Measurements from ENCODE around the gene WDR59. TPM values are rescaled to one million over a fixed set of nuclear protein-coding genes. Genes with fewer than 3 reads are reported as not detected.
"Not testable (repeated sequence)": the region's sequence is repeated elsewhere in the genome, so short reads cannot be mapped to it uniquely, and the experiment has no call there.

Gene WDR59
- polyA plus RNA-seq, 5 donors: 86.0 to 125 (median 95.3) TPM

DNA sequence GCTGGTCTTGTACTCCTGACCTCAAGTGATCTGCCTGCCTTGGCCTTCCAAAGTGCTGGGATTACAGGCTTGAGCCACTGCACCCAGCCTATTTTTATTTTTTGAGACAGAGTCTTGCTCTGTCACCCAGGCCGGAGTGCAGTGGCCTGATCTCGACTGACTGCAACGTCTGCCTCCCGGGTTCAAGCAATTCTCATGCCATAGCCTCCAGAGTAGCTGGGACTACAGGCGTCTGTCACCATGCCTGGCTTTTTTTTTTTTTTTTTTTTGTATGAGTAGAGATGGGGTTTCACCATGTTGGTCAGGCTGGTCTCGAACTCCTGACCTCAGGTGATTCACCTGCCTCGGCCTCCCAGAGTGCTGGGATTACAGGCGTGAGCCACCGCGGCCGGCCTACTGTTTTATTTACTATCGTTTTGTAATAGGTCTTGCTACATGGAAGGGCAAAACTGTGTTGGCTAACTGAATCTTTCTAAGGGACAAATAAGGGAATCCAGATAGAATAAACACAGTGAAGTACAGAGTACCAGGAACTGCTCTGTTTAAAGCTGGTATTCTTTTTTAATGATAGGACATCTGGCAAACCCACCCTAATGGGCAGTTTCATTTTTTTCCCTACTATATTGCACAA, 31.6 kb upstream of the WDR59 start:
- DNase-seq: peak in 1 of 2 donors; percentile 16

DNA sequence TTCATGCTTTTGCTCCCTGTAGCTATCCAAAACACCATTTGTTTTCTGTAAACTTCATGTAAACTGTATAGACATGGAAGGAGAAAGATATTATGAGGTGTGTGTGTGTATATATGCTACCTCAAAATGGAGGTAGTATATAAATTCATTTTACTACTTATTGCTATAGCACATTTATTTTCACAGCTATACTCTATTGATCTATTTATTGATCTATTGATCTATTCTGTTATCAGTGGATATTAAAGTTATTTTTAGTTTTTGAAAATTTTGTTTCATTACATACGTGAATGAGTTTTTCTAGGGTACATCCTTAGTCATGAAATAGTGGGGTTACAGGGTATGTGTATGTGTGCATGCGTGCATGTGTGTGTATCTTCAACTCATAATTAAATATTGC, 29.4 kb upstream of the WDR59 start:
- no peak for DNase-seq

DNA sequence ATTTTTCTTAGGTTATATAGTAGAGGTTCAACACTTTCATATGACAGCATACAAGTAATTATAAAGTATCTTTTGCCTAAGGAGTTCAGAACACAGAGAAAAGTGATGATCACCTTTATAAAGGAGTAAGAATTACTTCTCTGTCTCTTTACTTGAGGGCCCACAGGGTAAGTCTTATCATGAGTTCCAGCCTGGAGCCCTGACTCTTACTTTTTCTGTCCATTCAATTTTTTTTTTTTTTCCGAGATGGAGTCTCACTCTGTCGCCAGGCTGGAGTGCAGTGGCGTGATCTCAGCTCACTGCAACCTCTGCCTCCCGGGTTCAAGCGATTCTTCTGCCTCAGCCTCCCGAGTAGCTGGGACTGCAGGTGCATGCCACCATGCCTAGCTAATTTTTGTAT, 28.2 kb upstream of the WDR59 start:
- not testable (repeated sequence) for DNase-seq

DNA sequence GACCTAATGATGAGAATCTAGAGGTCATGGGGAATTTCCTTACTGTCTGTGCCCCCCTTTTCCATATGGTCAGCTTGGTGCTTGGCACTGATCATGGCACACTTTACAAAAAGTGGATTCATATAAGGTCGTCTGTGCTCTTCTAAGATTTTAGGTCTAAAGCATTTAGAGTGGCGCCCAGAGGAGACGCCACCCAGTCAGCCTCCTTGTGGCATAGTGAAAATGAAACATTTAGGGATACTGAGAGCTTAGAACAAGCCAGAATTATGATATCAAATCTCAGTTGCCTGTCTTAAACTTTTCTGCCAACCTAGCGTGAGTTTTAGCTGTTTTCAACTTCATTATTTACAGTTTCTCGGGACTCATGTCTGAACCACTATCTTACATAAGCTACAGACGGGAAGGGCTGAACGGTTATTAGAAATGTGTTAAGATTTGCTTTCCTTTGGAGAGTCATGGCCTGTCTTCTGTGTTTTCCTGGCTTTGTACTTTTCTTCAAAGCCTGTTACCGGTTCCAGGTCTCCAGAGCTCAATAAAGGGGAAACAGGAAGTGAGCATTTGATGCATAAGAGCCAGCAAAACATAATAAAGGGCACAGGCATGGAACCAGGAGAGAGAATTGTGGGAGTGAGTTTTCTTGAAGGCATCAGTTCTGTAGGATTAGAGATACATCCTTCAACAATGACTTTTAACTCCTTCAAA, 27.6 kb upstream of the WDR59 start:
- no peak for DNase-seq

DNA sequence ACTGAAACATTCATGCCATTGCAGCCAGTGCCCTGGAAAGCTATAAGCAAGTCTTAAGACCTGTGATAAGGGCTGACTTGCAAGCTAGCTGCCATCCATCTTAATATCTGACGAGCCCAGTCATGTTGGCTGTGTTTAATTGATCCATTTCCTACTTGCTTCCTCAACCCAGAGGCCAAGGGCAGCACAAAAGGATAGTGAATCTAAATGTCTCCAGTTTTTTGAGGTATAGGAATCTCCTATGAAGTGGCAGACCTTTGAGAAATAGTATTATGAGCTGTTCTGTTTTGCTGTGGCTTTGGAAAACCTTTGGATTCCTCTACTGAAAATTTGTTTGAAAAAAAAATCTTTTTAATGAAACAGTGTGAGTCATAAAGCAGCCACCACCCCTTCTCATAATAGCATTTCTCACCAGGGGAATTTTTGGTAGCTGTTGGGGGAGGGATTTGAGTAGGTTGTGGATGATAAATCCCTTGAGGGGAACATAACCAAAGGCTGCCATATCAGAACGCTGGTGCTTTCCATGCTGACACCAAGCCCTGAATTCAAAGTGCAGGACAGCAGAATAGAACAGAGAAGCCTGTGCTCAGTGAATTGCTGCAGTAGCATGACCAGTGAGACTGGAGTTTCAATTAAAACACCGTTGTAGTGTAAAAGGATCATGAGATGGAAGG, 26.8 kb upstream of the WDR59 start:
- DNase-seq: no peak

DNA sequence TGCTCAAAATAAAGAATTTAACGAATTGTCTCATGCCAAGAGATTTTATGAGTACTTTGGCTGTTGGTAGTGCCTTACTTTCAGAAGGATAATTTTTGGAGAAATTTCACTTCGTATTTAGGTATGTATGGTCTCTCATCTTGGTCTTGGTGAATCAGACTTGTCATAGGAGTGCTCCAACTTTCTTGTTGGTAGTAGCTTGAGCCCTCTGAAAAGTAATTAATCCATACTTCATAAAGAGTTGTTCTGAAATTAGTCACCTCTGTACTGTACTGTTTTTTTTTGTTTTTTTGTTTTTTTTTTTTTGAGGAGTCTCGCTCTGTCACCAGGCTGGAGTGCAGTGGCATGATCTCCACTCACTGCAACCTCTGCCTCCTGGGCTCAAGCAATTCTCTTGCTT, 25.5 kb upstream of the WDR59 start:
- DNase-seq: no peak

DNA sequence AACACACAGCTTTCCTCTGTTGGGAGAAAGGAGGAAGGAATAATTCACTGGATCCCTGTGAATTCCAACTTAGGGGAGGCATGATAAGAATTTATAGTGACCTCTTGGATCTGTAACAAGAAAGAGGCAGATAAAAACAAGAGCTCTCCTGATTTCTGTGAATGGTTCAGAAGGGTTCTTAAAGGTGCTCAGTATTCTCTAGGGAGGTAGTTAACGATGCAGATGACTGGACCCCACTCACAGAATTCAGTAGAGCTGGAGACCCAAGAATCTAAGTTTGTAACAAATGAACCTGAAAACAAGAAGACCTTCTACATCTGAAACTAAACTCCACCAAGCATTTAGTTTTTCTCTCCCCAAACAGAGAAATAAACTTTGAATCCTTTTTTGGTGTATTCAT, 22.5 kb upstream of the WDR59 start:
- DNase-seq: no peak

DNA sequence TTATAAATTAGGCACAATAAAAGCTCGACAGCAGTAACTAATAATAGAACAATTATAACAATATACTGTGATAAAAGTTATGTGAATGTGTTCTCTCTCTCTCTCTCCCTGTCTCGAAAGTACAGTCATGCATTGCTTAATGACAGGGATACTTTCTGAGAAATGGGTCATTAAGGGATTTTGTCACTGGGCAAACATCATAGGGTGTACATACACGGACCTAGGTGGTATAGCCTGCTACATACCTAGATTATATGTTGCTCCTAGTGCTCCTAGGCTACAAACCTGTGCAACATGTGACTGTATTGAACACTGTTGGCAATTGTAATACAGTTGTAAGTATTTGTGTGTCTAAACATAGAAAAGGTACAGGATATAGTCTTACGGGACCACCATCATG, 20.8 kb upstream of the WDR59 start:
- DNase-seq: no peak

DNA sequence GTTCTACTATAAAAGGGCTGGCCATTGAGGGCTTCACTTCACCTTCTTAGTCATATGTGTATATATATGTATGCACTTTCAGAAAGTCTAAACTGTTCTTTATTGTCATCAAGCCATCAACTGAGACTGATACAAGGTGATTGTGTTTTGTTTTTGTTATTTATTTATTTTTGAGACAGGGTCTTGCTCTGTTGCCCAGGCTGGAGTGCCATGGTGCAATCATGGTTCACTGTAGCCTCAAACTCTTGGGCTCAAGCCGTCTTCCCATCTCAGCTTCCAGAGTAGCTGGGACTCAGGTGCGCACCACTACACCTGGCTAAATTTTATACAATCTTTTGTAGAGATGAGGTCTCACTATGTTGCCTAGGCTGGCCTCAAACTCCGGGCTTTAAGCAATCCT, 19.5 kb upstream of the WDR59 start:
- no peak for DNase-seq

DNA sequence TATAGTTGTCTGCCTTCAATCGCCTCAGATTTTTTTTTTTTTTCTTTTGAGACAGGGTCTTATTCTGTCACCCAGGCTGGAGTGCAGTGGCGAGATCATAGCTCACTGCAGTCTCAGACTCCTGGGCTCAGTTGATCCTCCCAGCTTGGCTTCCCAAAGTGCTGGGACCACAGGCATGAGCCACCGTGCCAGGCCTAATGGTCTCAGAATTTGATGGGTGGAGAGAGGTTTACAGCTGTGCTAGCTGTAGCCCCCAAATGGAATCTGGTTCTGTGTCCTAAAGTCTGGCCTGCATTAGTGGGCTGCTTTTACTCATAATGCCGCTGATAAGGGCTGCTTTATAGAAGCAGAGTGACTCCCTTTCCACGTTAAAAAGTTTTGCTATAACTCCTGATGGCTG, 19.0 kb upstream of the WDR59 start:
- no peak for DNase-seq

DNA sequence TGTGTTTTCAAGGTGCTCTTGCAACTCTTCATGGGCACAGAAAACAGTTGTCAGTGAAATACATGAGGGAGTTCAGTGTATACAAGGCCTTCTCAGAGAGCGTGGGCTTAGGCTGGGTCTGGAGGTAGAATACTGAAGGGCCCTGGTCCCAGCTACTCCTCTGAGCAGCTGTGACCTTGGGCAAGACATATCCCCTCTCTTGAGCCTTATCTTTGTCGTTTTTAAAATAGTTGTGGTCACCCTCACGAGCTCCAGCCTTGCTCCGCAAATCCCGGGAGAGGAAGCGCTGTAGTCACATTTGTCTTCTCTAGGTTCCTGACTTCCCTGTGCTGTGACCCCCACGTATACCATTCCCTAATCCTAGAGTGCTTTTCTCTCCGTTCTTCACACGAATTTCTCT, 17.6 kb upstream of the WDR59 start:
- DNase-seq: no peak

DNA sequence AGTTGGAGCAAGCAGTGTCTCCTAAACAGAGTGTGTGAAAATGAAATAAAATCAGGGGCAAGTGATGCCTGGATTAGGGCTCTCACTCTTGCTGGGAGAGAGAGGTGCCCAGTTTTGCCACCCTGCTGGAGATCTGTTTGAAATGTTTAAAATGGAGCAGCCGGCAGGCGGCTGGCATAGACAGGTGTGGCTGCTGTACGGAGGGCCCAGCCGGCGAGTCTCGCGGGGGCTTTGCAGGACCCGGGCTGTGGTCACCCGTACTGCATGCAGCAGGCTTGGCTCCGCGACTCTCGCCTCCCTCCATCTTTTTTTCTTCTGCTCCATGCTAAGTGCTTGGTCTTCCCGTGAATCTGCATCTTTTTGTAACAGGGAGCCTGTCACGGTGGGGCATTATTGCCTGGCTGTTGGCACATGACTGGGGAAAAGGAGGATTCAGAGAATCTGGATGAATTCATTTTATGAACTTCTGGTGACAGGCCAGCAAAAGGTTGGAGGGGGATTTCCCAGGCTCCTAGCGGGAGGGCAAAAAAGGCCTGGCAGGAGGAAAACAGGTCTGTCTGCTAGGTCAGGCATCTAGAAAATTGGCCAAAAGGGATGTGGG, 15.7 kb upstream of the WDR59 start:
- DNase-seq: no peak

DNA sequence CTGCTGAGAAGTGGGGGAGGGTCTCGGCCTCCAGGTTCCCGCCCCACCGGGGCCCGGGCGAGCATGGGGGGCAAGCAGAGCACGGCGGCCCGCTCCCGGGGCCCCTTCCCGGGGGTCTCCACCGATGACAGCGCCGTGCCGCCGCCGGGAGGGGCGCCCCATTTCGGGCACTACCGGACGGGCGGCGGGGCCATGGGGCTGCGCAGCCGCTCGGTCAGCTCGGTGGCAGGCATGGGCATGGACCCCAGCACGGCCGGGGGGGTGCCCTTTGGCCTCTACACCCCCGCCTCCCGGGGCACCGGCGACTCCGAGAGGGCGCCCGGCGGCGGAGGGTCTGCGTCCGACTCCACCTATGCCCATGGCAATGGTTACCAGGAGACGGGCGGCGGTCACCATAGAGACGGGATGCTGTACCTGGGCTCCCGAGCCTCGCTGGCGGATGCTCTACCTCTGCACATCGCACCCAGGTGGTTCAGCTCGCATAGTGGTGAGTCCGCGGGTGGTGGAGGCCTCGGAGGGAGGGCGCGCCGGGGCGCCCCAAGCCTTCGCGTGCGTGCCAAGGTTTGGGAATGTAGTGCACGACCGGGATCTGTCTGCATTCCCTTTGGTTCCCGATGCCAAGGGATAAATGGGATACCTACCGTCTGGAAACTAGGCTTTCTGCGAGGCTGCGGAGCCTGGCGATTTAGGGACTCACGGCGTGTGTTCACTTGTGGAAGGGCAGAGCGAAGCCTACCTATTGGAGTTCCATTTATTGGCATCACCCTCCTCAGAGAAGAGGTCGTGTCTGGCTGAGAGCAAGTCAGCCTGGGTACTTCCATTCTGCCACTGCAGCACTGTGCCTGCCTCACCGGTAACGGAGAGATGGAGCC, 14.9 kb upstream of the WDR59 start:
- DNase-seq: peak; percentile 33 to 35

DNA sequence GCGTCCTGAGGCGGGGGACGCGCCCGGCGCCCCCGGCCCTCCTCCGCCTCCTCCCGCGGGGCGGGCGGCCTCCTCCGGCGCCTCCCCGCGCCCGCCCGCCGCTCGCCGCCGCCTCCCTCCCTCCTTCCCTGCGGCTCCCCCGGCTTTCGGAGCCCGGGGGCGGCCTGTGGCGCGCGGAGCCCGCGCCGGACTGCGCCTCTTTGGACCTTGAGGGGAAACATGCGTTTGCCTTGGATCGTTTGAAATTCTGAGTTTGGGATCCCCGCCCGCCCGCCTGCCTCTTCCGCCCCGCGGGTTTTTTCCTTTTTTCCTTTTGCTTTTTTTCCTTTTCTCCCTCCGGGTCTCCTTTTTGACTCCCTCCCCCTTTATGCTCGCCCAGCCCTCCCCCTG, 14.3 kb upstream of the WDR59 start:
- peak in 1 of 2 donors; percentile 42 for DNase-seq

DNA sequence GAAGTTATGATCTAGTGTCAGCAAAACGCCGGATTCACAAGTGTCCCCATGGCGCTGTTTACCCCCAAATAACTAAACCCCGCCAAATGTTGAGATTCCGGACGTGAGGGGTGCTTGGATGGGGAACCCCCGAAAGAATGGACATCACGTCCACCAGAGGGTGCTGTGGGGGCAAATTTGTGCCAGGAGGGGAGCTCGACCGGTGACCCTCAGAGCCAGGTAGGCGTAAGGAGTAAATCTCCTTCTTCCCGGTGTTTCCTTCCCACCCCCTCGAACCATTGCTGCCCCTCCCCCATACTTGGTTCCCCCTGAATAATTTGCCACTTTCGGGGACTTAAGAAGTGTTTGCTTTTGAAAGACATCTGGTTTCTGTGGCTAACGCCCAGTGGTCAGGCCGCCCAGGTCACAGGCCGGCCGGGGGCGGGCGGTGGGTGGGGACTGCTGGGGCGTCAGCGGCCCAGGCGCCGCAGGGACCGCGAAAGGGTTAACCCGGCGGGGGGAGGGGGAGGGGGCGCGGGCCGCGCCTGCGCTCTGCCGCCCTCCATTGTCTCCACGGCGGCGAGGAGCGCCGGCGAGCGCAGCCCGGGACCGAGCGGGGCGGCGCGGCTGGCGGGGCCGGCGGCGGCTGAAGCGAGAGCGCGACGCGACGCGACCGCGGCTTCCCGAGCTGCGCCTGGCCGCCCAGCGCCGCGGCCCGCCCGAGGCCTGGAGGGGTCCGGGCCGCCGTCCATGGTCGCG, 13.7 kb upstream of the WDR59 start, which contains the start of gene ZNRF1:
Gene ZNRF1 (plus strand): TSS at position 544 of the 738 bp plus-strand sequence. CDS start 648 bp downstream, outside the sequence.
- peak; percentile 92 to 93 for DNase-seq

DNA sequence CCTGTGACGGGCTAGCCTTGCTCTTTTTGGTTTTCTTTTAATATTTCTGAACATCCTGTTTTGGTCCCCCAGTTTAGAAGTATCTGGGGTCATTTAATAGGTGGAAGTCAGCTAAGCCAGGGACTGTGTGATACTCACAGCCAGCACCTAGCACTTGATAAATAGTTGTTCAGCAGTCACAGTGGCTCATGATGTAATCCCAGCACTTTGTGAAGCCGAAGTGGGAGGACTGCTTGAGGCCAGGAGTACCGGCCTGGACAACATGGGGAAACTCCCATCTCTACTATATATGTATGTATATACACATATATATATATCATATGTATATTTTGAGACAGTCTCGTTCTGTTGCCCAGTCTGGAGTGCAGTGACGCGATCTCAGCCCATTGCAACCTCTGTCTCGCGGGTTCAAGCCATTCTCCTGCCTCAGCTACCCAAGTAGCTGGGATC, 12.1 kb upstream of the WDR59 start:
- DNase-seq: no peak

DNA sequence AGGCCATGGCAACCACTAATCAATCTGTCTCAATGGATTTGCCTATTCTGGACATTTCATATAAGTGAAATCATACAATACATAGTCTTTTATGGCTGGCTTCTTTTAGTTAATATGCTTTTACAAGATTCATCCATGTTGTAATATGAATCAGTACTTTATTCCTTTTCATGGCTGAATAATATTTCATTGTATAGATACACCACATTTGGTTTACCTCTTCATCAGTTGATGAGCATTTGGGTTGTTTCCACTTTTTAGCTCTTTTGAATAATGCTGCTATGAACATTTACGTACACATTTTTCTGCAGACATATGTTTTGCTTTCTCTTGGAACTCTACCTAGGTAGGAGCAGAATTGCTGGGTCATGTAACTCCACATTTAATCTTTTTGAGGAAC, 11.1 kb upstream of the WDR59 start:
- no peak for DNase-seq

DNA sequence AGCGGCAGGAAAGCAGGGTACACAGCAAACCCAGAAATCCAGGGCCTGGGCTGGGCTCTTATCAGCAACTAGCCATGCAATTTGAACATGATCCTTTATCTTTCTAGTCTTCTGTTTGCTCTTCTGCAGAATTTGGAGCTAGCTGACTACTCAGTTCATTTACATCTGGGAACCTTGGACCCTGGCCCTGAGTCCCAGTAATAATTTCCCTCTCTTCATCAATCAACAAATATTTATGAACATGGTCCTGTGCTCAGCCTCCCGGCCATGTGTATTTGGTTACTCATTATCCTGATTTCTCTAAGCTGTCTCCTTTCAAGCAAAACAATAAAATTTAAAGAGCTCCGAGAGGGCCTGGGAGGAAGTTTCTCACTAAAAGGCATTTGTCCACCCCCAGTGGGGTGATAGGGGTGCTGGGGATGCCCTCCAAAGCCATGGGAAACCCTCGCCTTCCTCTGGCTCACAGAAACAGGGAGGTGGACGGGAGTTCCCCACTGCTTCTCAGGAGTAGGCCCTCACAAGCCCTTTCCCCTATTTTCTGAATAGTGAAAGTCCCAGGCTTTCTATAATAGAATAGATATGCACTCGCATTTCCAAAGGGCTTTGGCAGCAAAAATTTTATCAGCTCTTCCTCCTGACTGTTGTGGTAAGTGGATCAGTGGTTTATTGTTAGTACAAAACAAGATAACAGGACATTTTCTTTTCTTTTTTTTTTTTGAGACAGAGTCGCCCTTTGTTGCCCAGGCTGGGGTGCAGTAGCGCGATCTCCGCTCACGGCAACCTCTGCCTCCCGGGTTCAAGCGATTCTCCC, 6.9 kb upstream of the WDR59 start:
- peak; percentile 31 to 58 for DNase-seq

DNA sequence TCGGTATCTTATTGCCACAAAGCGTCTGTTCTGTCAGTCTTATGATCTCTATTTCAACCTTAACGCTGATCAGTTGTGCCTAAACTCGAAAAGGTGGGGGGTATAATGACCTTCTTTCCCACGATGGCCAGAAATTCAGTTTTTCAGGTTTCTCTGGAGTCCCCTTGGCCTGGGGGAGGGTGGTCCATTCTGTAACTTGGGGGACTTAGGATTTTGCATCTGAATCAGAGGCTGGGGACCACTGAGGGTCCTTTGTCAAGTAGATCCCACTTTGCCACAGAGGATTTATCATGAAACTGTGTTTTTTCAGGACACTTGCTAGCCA, 6.3 kb upstream of the WDR59 start:
- DNase-seq: no peak

DNA sequence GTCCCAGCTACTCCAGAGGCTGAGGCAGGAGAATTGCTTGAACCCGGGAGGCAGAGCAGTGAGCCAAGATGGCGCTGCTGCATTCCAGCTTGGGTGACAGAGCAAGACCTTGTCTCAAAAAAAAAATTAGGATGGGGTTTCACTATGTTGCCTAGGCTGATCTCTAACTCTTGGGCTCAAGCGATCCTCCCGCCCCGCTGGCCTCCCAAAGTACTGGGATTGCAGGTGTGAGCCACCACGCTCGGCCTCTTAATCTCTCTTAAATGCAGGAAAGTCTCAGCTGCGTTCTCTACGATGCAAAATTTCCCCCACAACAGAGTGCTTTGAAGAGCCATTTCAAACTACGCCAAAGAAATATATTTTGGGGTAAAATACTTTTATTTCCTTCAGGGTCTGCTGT, 5.9 kb upstream of the WDR59 start:
- no peak for DNase-seq
